SK-N-MC (cell line): Measurements from ENCODE around the gene MMP11.

Experiments used
- DNase-seq: peaks from one replicate; pipeline ENCODE4 v3.0.0-alpha.2; 2011; ENCODE audit warnings: low read depth, low spot score
- H3K27ac ChIP-seq: fragments of 200-600 bp; sonication (generic); 2 replicates; pipeline ENCODE4 v1.5.1; 2016; ENCODE audit warnings: mixed run types
- H3K36me3 ChIP-seq: fragments of 200-600 bp; sonication (generic); 2 replicates; pipeline ENCODE4 v1.6.1; 2017; ENCODE audit warnings: antibody characterized with exemption, low read length, mixed read lengths; ENCODE audit not compliant: insufficient read depth
- H3K4me3 ChIP-seq: fragments of 200-600 bp; sonication (generic); 2 replicates; pipeline ENCODE4 v1.5.1; 2016
- H3K9ac ChIP-seq: fragments of 200-600 bp; sonication (generic); 2 replicates; pipeline ENCODE4 v1.8.0; 2017; ENCODE audit warnings: mixed run types, mixed read lengths; ENCODE audit not compliant: insufficient read length
- H3K9me3 ChIP-seq: fragments of 200-600 bp; sonication (generic); 2 replicates; pipeline ENCODE4 v1.6.1; 2017; ENCODE audit warnings: low read depth, mild to moderate bottlenecking, antibody characterized with exemption, low read length, moderate library complexity, mixed read lengths
- EZH2 ChIP-seq: fragments of 200-600 bp; sonication (generic); IDR thresholded peaks from one replicate; pipeline ENCODE4 v1.6.1; 2017; ENCODE audit warnings: antibody characterized with exemption
- FOXP2 ChIP-seq: optimal IDR thresholded peaks from 2 replicates; pipeline ENCODE3; 2011; ENCODE audit warnings: mild to moderate bottlenecking, moderate library complexity; ENCODE audit not compliant: insufficient read depth; ENCODE audit errors: extremely low read length, control extremely low read depth
- POLR2AphosphoS5 ChIP-seq: IDR thresholded peaks from 2 replicates; pipeline ENCODE4 v1.6.1; 2012; ENCODE audit warnings: mild to moderate bottlenecking, low read depth, low read length, borderline replicate concordance

The MMP11 gene

DNA sequence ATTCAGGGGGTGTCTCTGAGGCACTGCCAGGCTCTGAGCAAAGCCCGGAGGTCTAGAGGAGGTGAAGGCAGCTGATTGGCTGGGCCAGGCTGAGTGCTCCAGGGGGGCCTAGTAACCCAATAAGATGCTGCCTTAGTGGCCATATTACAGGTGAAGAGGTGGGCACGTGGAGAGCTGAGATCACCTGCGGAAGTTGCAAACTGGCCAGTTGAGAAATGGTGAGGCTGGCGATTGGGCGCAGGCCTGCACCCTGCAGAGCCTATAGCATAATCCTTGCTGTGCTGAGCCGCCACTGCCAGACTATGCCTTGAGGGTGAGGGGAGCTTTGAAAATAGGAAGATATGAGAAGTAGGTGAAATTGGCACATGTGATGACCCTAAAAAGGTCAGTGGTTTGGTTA lies 44.5 kb downstream of the MMP11 start:
- Histone ChIP-seq H3K9me3 (no peaks in the 10 kb centered on the region), H3K9ac (no peak overlapping the region), H3K36me3 (peaks cover 73% of the 10 kb centered on the region), H3K4me3 (no peak overlapping the region), H3K27ac (no peak overlapping the region)
- no peak for TF ChIP-seq POLR2AphosphoS5
- no peak for DNase-seq

DNA sequence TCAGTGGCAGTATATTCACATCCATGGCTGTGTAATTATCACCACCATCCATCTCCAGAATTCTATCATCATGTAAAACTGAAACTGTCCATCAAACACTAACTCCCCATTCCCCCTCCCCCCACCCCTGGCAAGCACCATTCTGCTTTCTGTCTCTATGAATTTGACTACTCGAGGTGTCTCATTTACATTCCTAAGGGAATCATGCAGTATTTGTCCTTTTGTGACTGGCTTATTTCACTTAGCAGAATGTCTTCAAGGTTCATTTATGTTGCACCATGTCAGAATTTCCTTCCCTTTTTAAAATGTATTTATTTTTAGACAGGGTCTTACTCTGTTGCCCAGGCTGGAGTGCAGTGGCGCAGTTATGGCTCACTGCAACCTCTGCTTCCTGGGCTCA lies 45.9 kb downstream of the MMP11 start:
- TF ChIP-seq POLR2AphosphoS5: no peak
- no peak for TF ChIP-seq FOXP2
- TF ChIP-seq EZH2: no peak
- H3K36me3 ChIP-seq: peaks cover 78% of the 10 kb centered on the region
- H3K27ac ChIP-seq: no peak overlapping the region
- H3K9ac ChIP-seq: no peak overlapping the region
- no peak overlapping the region for H3K4me3 ChIP-seq
- no peaks in the 10 kb centered on the region for H3K9me3 ChIP-seq
- DNase-seq: no peak

DNA sequence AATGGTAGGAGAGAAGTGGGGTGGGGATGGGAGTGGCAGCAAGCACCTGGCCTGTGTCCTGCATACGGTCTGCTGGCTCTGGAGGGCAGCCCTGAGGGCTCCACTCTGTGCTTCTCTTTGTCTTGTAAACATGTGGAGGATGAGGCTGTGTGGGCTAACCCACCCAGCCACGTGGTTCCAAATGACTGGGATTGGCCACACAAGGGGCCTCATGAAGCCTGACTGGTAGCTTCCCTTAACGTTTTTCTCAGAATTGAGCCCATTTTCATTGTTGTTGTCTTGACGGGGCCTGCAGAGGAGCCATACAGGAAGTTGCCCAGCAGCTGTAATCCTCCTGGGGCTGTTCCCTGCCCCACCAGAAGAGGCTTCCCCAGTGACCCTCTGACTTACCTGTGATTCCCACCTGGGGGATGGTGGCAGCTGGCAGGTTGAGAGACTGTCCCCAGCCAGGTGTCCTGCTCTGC lies 48.1 kb downstream of the MMP11 start:
- Histone ChIP-seq H3K9me3 (no peaks in the 10 kb centered on the region), H3K4me3 (no peak overlapping the region), H3K9ac (no peak overlapping the region), H3K27ac (no peak overlapping the region), H3K36me3 (peaks cover 88% of the 10 kb centered on the region)
- no peak for TF ChIP-seq EZH2
- TF ChIP-seq FOXP2: no peak
- no peak for TF ChIP-seq POLR2AphosphoS5
- no peak for DNase-seq

DNA sequence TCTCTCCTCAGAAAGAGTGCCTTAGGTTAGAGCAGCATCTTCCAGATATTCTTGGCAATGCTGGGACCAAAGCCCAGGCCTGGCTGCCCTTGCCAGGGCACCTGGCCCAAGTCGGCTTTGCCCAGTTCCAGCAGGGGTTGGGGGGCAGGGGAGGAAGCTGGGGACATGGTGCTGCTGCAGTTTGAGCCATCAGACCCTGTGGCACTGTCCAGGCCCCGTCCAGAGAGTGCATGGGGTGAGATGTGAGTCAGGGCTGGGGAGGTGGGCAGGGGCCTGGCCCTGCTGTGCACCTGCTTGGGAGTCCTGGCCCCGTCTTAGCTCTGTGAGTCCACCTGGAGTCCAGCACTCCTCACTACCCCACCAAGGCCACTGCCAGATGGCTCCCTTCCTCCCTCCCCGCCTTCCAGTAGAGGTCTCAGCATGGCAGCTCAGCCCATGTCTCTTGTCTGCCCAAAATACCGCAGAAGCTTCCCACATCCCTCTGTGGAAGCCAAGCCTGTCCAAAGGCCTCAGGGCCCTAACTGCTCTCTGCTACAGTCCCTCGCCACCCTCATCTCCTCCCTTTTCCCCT lies 49.5 kb downstream of the MMP11 start:
- Histone ChIP-seq H3K27ac (no peak overlapping the region), H3K9me3 (no peaks in the 10 kb centered on the region), H3K36me3 (peaks cover 88% of the 10 kb centered on the region), H3K4me3 (no peak overlapping the region), H3K9ac (no peak overlapping the region)
- no peak for DNase-seq
- no peak for TF ChIP-seq EZH2

DNA sequence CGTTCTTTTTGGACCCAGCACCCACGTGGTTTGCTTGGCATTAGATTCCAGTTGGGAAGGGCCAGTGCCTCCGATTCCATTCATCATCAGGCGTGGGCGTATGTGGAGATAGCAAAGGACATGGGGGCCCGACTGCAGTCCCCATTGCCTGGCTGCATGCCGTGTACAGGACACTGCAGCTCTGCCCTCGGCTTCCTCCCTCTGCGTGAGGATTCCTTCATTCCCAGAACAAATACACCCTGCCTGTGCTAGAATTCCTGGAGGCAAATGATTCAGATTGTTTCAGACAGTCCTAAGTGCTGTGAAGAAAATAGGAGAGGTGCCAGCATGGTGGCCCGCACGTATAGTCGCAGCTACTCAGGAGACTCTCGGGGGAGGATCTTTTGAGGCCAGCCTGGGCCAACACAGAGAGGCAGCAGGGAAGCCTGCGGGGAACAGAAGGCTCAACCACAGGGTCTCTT lies 50.7 kb downstream of the MMP11 start:
- no peak overlapping the region for H3K4me3 ChIP-seq
- no peak overlapping the region for H3K9ac ChIP-seq
- H3K36me3 ChIP-seq: peaks cover 91% of the 10 kb centered on the region
- TF ChIP-seq FOXP2 (no peak), POLR2AphosphoS5 (no peak), EZH2 (no peak)
- no peak overlapping the region for H3K27ac ChIP-seq
- no peak for DNase-seq
- no peaks in the 10 kb centered on the region for H3K9me3 ChIP-seq

DNA sequence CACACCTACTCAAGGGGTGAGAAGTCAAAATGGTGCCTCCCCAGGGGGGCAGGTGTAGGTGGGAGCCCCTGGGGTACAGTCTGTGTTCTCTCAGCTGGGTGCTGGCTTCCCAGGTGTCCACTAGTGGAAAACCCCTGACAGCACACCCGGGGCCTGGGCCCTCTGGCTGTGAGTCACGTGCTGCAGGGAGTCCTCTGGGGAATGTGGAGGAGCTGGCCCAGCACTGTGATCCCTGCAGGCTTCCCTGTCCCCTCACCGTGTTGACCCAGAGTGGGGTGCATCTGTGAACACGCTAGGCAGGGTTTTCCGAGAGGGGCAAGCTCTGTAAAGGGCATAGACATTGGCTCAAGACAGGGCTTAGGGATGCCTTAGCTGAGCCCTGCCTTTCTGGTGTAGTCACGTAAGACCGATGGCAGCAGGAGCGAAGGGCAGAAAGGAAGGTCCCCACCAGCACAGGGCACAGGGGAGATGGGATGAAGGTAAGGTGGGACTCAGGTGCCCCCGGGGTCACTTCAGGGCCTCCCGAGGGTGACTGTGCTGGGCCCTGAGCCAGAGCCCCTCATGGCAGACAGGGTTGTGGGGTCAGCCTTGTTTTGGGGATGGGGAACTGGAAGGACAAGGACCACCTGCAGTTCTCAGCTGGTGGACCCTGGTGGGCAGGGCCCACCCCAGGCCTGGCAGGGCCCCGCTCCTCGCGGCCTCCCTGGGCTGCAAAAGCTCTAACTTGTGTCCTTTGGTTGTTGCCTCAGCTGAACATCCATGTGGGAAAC lies 52.0 kb downstream of the MMP11 start:
- Histone ChIP-seq H3K9ac (no peak overlapping the region), H3K9me3 (peaks cover 4% of the 10 kb centered on the region; the same call in 1 of the 2 replicates), H3K36me3 (peaks cover 92% of the 10 kb centered on the region), H3K4me3 (no peak overlapping the region), H3K27ac (no peak overlapping the region)
- TF ChIP-seq POLR2AphosphoS5 (no peak), FOXP2 (no peak), EZH2 (no peak)
- DNase-seq: no peak

DNA sequence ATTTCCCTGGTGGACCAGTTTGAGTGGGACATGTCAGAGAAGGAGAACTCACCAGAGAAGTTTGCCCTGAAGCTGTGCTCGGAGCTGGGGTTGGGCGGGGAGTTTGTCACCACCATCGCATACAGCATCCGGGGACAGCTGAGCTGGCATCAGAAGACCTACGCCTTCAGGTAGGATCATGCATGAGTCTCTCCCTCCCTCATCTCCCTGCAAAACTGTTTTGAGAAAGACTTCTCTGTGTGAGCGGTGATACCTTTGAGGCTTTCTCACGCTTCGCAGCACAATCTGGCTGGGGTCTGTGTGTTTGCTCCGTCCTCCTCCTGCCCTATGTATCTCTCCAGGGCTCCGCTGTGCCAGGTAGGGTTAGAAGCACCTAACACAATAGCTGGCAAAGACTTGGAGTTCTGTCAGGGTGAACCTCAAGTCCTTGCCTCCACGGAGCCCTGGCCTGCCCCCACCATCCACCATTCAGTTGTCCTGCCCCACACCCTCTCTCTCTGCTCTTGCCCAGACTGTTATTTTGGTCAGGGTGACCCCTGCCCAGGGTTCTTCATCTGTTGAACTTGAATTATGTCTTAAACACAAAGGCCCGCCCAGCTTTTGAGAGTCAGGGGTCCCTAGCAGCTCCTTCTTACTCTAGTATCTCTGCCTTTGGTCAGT lies 52.7 kb downstream of the MMP11 start:
- H3K4me3 ChIP-seq: no peak overlapping the region
- no peak overlapping the region for H3K9ac ChIP-seq
- no peak for DNase-seq
- no peak for TF ChIP-seq FOXP2
- H3K36me3 ChIP-seq: peaks cover 91% of the 10 kb centered on the region
- H3K27ac ChIP-seq: no peak overlapping the region
- H3K9me3 ChIP-seq: peaks cover 6% of the 10 kb centered on the region; the same call in 1 of the 2 replicates

DNA sequence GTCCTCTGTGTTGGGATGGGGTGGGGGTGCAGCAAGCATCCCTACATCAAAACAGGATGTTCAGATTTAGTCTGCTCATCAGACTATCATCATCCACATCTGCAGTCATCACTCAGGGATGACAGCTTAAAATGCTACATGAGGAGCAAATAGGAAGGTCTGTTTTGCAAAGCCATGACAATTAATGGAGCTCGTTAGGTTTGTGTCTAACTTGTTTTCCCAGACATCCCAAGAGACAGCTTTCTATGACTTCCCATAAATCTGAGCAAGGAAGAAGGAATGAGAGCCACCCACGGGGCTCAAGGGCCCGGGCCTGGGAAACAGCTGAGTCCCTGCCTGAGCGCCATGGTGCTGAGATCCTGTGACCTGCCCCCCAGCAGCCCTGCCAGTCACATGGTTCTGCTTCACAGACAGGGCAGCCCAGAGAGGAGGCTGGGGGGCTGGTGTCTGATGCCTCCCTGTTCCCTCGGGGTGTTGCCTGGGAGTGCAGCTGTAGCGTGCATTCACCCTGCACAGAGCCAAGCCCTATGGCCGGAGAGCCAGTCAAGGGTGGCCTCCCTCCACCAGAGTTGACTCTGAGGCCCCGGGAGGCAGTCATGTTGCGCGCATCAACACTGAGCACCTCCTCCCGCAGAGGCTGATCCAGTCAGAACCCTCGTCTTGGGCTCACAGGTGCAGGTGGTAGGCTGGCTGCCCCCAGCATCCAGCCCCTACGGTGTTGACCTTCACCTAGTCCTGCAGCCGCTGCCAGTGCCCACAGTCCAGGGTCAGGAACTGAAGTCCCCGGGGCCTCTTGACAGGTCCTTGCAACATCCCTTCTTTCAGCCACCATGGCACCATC lies 54.1 kb downstream of the MMP11 start:
- Histone ChIP-seq H3K36me3 (peaks cover 94% of the 10 kb centered on the region), H3K9ac (no peak overlapping the region)

More for the DNA sequence above, 54.1 kb downstream of the MMP11 start:
- H3K4me3 ChIP-seq: no peak overlapping the region
- peaks cover 6% of the 10 kb centered on the region; the same call in 1 of the 2 replicates for H3K9me3 ChIP-seq
- H3K27ac ChIP-seq: no peak overlapping the region
- no peak for DNase-seq
- TF ChIP-seq POLR2AphosphoS5 (no peak), FOXP2 (no peak), EZH2 (no peak)
